Adipose tissue (tissue), 3 donors: Measurements from ENCODE around the gene CEBPB. TPM values are rescaled to one million over a fixed set of nuclear protein-coding genes. Genes with fewer than 3 reads are reported as not detected.
"Not testable (repeated sequence)": the region's sequence is repeated elsewhere in the genome, so short reads cannot be mapped to it uniquely, and the experiment has no call there.

Experiments used
- H3K27ac ChIP-seq: one replicate; pipeline ENCODE4 v1.5.1; 2013; ENCODE audit warnings: low read depth, low read length
- WGBS, 3 donors: extraction: QIAGEN DNeasy Blood & Tissue Kit; methylation state at CpG; one replicate each; pipeline ENCODE4 v1.1.7; 2013; 5-methylcytosine and 5-hydroxymethylcytosine counted together
- polyA plus RNA-seq, 3 donors: library from polyadenylated mRNA; stranded (reverse); fragments of 200-250 nt; gene quantifications; one replicate each; pipeline ENCODE4 v1.2.3, GENCODE V29; 2013
- donor health status: healthy with polysubstance abuse.
- donor health status: Bipolar disorder and iron deficiency.
- donor health status: healthy.

CEBPB gene
- polyA plus RNA-seq, 3 donors: 25.1 to 214 (median 72.9) TPM

- H3K27ac ChIP-seq: no peak overlapping the region
- 49 to 75% (median 60%) methylated on average over 9 of the region's 9 CpGs for WGBS, 3 donors
Observed at GRCh38 chr20:50163570-50164317, 26.9 kb upstream of the CEBPB start.

DNA sequence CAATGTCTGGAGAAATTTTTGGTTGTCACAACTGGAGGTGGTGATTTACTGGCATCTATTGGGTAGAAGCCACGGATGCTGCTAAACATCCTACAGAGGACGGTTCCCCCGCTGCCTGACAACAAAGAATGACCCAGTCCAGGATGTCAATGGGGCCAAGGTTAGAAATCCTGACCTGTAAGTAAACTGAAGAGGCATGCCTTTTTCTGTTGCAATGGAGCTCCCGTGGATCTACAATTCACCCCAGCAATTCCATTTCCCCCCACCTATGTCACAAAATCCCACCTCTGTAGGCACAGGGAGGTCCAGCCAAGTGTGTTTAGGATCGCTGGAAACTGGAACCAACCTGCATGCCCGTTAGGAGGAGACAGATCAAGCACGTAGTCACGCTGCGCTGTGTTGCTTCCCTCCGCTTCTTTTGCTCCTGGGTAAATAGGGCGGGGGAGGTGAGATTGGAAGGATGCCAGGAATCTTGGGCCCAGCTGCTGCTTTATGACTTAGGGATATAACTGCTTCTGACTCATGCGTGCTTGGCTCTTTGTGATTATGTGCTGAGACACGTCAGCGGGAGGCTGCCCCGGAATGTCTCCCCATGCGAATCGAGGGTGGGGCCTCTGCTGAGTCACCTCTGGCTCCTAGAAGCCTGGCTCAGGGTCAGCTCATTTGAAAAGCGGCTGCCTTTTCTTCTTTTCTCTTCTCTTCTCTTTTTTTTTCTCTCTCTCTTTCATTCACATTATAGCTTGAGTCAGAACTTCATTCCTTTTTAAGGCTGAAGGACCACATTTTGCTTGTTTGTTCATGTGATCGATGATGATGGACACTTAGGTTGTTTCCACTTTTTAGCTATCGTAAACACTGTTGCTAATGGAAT, 24.7 kb upstream of the CEBPB start:
- 5 to 7% (median 7%) methylated on average over 20 of the region's 20 CpGs for WGBS, 3 donors
- peak overlapping the region; percentile 3 for H3K27ac ChIP-seq

DNA sequence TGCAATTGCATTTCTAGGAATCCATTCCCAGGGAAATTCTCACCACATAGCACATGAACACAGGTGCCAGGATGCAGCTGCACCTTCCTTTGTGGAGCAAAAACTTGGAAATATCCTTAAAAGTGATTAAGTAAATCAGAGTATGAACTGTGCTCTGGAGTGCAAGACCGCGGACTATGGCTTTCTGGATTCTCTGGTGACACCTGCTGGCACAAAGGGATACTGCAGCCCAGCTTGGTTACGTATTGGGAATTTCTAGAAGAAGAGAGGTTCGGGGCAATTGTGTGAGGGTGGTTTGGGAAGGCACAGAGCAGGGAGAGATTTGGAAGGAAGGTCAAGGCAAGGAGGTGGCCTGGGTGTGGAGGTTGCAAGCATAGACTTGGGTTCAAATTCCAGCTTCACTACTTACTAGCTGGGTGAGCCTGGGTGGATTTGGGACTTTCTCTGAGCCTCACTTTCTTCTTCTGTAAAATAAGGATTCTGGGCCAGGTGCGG, 21.3 kb upstream of the CEBPB start:
- 17 to 24% (median 24%) methylated on average over 5 of the region's 5 CpGs for WGBS, 3 donors
- H3K27ac ChIP-seq: no peak overlapping the region

DNA sequence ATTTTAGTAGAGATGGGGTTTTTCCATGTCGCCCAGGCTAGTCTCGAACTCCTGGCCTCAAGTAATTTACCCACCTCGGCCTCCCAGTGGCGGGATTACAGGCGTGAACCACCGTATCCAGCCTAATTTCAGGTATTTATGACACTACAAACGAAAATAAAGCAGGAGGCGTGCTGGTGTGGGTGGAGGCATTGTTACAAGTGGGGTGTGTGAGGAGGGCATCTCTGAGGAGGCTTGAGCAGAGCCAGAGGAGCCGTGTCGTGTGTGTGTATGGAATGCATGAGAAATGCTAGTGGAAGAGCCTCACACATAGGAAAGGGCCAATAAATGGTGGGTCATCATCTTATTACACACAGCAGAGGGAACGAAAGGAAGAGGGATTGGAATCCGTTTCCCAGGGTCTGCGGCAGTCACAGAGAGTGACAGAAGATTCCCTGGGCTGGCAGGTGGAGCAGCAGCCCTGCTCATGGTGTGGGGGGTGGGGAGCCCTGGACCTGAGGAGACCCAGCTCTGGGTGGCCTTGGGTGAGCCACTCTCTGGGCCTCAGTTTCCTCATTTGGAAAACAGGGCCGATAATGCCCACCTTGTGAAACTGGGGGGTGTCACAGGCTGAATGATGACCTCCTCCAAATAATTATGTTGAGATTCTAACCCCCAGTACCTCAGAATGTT, 19.9 kb upstream of the CEBPB start:
- H3K27ac ChIP-seq: no peak overlapping the region
- 89 to 94% (median 92%) methylated on average over 14 of the region's 14 CpGs for WGBS, 3 donors

- WGBS, 3 donors: 3 to 5% (median 4%) methylated on average over 36 of the region's 36 CpGs
- H3K27ac ChIP-seq: no peak overlapping the region
Observed at GRCh38 chr20:50172347-50173013, 18.1 kb upstream of the CEBPB start.

GRCh38 chr20:50174456-50174855, 16.2 kb upstream of the CEBPB start:
- 80 to 98% (median 90%) methylated on average over 5 of the region's 5 CpGs for WGBS, 3 donors
- H3K27ac ChIP-seq: no peak overlapping the region

DNA sequence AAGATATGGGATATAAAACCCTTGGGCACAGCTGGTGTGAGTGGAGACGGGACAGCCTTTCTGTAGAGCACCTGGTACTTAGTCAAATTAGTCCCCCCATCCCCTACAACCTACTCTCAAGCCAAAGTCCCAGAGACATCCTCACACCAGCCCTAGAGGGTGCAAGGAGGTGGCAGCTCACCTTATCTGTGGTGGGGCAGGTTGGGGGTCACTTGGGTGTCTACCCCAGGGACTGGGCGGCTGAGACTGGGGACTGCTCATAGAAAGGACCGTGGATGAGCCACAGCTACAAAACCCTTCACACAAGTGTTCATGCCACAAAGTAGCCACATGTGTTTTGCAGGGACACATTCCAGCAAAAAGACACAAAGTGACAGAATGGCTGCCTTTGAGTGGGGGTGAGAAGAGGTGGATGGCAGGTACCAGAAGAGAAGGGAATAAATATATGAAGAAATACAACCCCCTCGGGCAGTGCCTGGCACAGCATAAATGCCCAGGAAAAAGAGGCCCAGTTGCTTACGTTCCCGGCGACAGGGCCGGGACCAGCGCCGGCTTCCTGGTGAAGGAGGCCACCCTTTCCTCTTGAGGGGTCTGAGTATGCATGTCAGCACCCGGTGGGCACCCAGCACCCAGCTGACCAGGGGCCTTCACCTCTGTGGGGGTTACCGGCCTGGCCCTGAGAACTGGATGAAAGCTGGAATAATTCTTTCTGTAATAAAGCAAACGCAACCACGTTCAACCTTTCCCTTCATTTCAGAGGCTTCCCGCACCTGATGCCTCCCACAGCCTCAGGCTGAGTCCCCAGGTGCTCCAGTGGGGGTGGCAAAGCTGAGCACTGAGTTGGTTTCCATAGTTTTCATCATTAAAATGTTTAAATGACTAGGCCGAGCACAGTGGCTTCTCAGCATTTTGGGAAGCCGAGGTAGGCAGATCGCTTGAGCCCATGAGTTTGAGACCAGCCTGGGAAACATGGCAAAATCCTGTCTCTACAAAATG, 14.4 kb upstream of the CEBPB start:
- 92 to 94% (median 92%) methylated on average over 18 of the region's 18 CpGs for WGBS, 3 donors
- no peak overlapping the region for H3K27ac ChIP-seq

GRCh38 chr20:50178672-50179071, 12.0 kb upstream of the CEBPB start:
- H3K27ac ChIP-seq: not testable (repeated sequence)
- 90 to 94% (median 91%) methylated on average over 4 to 9 of the region's 9 CpGs for WGBS, 3 donors

DNA sequence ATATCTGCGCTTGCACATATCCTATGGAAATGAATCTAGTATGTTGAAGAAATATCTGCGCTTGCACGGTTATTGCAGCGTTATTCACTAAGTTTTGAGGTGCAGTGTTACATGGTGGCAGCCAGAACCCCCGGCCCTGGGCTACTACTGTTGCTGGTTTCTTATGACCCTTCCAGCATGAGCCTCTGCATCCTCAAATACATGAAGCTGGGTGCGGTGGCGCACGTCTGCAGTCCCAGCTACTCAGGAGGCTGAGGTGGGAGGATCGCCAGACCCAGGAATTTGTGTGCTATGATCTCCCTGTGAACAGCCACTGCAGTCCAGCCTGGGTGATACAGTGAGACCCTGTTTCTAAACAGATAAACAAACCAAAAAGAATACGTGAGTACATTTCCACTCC, 9.3 kb upstream of the CEBPB start:
- H3K27ac ChIP-seq: no peak overlapping the region
- WGBS, 3 donors: 85 to 95% (median 91%) methylated on average over 10 of the region's 10 CpGs

DNA sequence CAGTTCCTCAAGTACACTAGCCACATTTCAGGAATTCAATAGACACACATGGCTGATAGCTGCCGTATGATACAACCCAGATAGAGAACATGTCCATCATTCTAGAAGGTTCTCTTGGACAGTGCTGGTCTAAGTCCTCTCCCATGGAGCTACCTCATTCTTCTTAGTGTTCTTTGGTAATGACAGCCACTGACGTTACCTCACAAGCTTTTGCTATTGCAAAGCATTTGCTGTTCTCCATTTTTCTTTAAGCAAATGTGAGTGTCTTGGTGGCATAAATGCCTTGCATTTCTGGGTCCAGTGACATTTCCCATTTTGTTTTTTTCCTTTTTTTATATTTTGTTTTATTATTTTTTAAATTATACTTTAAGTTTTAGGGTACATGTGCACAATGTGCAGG, 8.3 kb upstream of the CEBPB start:
- 64 to 77% (median 70%) methylated on average over 2 of the region's 2 CpGs for WGBS, 3 donors
- H3K27ac ChIP-seq: no peak overlapping the region

DNA sequence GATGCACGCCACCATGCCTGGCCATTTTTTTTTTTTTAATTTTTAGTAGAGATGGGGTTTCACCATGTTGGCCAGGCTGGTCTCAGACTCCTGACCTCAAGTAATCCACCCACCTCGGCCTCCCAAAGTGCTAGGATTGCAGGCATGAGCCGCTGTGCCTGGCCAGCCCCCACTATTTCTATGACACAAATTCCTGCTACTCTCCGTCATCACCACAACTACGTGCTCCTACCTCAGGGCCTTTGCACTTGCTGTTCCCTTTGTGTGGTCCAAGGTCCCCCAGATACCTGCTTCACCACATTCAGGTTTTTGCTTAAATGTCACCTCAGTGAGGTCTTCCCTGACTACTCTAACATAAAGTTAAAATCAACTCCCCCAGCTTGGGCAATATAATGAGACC, 5.2 kb upstream of the CEBPB start:
- H3K27ac ChIP-seq: no peak overlapping the region
- 87 to 96% (median 90%) methylated on average over 5 of the region's 5 CpGs for WGBS, 3 donors

GRCh38 chr20:50186151-50186885, 4.3 kb upstream of the CEBPB start:
- WGBS, 3 donors: 13 to 18% (median 16%) methylated on average over 16 of the region's 16 CpGs
- no peak overlapping the region for H3K27ac ChIP-seq

DNA sequence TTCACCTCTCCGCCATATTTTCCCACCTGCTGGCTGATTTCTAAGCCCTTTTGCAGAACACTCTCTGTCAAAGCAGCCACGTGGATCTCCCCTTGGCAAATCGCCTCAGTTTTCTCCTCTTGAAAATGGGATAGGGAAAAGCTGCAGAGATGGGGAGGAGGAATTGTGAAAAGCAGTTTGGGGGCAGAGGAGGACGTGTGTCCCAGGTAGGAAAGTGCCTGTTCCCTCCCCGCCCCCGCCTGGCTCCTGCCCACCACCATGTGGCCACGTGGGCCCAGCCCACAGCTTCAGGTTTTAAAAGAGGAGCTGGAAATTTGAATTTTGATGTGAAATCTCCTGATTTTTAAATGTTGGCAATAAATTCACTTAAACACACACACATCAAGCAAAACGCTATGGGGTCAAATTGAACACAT, 3.6 kb upstream of the CEBPB start:
- H3K27ac ChIP-seq: no peak overlapping the region
- WGBS, 3 donors: 65 to 71% (median 67%) methylated on average over 8 of the region's 8 CpGs

DNA sequence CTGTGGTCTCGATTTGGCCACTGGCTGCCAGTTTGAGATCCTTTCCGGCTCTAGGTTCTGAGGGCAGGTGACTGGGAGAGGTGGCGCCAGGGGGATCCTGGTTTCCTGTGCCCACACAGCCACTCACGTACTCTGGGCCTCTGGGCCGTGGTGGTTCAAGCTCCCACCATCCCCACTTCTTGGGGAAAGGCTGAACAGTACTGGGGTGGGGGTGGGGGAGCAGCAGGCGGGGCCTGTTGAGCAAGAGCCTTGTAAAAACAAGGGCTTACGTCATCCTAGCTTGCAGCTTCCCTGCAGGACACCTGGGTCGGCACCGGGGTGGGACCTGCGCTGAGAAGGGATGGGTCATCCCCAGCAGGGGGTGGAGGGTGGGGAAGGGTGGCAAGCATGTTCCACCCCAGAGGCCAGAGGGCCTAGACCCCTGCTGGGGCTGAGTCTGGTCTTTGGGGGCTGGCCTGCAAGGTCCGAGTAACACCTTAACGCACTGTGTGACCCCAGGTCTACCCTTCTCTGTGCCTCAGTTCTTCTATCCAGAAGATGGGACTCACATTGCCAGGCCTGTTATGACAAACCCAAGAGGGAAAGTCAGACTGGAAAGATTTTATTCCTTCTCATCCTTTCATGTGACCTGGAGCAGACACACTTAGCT, 3.1 kb upstream of the CEBPB start:
- WGBS, 3 donors: 48 to 80% (median 55%) methylated on average over 12 of the region's 12 CpGs
- no peak overlapping the region for H3K27ac ChIP-seq

DNA sequence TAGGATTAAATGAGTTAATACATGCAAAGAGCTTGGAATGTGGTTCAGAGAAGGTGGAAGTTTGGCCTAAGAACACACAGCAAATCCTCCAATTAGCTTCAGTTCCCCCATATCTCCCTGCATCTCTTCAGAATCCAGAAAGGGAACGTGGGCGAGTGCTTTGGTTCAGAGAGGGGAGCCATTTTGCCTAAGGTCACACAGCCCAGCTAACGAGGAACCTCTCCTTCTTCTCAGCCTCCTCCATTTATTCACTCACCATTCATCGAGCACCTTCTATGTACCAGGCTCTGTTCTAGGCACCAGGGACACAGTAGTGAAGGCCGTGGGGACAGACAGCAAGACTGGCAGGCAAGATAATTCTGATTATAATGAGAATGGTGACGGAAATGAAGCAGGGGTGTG, 2.3 kb upstream of the CEBPB start:
- H3K27ac ChIP-seq: no peak overlapping the region
- 91 to 95% (median 93%) methylated on average over 6 of the region's 6 CpGs for WGBS, 3 donors
